Vagina (tissue), 2 donors: ENCODE measurements around the gene CYP2J2.

Source experiments
- POLR2A ChIP-seq, 2 donors: fragments of 450-650 bp; IDR thresholded peaks; one replicate each; pipeline ENCODE4 v1.6.1; 2017; ENCODE audit warnings: antibody characterized with exemption in 2 of 2, mild to moderate bottlenecking in 2 of 2, moderate library complexity in 2 of 2
- TF ChIP-seq, protein P1 (sequence below), 3 experiments: fragments of 450-650 bp in 2 of 3; fragments of 200-600 bp in 1 of 3; sonication (generic) in 1 of 3; IDR thresholded peaks; one replicate each; pipeline ENCODE4 v1.5.1; 2017 to 2019; ENCODE audit warnings: antibody characterized with exemption in 3 of 3, mild to moderate bottlenecking in 2 of 3, moderate library complexity in 2 of 3

DNA sequence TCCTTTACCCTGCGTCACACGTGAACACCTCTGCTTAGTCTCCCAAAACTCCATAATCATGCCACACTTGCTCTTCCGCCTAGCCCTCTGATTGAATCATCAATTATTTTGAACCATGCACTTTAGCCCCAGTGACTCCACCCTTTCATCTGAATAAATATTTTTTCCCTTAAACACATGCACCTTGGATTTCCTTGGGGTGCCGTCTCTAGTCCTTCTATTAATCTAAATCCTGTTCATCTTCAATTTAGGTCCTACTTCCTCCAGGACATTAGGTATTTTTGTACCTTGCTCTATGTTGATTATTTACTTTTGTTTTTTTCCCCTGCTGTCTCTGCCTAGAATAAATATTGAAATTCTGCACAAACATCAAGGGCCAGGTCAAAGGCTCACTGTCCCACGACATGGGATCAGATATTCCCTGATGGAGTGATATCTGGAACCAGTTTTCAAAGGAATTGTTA, 9.8 kb upstream of the CYP2J2 start:
- TF ChIP-seq, protein P1, sequence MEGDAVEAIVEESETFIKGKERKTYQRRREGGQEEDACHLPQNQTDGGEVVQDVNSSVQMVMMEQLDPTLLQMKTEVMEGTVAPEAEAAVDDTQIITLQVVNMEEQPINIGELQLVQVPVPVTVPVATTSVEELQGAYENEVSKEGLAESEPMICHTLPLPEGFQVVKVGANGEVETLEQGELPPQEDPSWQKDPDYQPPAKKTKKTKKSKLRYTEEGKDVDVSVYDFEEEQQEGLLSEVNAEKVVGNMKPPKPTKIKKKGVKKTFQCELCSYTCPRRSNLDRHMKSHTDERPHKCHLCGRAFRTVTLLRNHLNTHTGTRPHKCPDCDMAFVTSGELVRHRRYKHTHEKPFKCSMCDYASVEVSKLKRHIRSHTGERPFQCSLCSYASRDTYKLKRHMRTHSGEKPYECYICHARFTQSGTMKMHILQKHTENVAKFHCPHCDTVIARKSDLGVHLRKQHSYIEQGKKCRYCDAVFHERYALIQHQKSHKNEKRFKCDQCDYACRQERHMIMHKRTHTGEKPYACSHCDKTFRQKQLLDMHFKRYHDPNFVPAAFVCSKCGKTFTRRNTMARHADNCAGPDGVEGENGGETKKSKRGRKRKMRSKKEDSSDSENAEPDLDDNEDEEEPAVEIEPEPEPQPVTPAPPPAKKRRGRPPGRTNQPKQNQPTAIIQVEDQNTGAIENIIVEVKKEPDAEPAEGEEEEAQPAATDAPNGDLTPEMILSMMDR (IDR thresholded peaks at IDR 0.05): no peak
- no peak for TF ChIP-seq POLR2A (IDR thresholded peaks at IDR 0.05)
